Measurements from ENCODE around the gene ZNF574. TPM values are rescaled to one million over a fixed set of nuclear protein-coding genes. Genes with fewer than 3 reads are reported as not detected.

The ZNF574 gene
- total RNA-seq, 4 donors from 2014 or later, result 16.0 to 22.8 (median 21.1) TPM

DNA sequence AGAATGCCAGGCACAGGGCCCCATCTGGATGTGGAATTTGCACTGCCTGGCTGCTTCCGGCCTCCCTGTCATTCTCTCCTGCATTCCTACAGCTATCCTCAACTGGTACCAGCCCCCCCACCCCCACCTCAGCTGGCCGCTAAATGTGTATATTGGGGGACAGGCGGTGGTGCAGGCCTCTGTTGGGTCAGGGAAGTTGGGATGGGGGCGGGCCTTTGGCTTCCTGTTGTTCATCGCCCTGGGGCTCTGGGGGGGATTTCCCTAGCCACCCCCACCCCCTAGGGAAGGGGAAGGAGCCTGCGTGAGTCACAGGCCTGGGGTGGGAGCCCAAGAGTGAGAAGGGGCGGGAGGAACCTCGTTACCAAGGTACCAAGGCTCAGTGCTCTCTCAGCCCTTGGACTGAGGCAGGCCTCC, 45.7 kb downstream of the ZNF574 start:
- TF ChIP-seq, protein P1, sequence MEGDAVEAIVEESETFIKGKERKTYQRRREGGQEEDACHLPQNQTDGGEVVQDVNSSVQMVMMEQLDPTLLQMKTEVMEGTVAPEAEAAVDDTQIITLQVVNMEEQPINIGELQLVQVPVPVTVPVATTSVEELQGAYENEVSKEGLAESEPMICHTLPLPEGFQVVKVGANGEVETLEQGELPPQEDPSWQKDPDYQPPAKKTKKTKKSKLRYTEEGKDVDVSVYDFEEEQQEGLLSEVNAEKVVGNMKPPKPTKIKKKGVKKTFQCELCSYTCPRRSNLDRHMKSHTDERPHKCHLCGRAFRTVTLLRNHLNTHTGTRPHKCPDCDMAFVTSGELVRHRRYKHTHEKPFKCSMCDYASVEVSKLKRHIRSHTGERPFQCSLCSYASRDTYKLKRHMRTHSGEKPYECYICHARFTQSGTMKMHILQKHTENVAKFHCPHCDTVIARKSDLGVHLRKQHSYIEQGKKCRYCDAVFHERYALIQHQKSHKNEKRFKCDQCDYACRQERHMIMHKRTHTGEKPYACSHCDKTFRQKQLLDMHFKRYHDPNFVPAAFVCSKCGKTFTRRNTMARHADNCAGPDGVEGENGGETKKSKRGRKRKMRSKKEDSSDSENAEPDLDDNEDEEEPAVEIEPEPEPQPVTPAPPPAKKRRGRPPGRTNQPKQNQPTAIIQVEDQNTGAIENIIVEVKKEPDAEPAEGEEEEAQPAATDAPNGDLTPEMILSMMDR (IDR thresholded peaks at IDR 0.05), result no peak
- no peak for TF ChIP-seq POLR2A (IDR thresholded peaks at IDR 0.05)
- Histone ChIP-seq H3K4me1 (no peaks in the 10 kb centered on the region), H3K4me3 (replicated peaks in 1 of 3) (no peak overlapping the region), H3K36me3 (no peaks in the 10 kb centered on the region), H3K9me3 (no peaks in the 10 kb centered on the region), H3K27me3 (no peaks in the 10 kb centered on the region), H3K27ac (no peak overlapping the region)
- 38 to 49% methylated on average over 7 to 8 of the region's 8 CpGs for WGBS, 2 donors
- peak; percentile 7 to 17 for DNase-seq
- intact Hi-C loops (cut with DNase I), result no loop called here

DNA sequence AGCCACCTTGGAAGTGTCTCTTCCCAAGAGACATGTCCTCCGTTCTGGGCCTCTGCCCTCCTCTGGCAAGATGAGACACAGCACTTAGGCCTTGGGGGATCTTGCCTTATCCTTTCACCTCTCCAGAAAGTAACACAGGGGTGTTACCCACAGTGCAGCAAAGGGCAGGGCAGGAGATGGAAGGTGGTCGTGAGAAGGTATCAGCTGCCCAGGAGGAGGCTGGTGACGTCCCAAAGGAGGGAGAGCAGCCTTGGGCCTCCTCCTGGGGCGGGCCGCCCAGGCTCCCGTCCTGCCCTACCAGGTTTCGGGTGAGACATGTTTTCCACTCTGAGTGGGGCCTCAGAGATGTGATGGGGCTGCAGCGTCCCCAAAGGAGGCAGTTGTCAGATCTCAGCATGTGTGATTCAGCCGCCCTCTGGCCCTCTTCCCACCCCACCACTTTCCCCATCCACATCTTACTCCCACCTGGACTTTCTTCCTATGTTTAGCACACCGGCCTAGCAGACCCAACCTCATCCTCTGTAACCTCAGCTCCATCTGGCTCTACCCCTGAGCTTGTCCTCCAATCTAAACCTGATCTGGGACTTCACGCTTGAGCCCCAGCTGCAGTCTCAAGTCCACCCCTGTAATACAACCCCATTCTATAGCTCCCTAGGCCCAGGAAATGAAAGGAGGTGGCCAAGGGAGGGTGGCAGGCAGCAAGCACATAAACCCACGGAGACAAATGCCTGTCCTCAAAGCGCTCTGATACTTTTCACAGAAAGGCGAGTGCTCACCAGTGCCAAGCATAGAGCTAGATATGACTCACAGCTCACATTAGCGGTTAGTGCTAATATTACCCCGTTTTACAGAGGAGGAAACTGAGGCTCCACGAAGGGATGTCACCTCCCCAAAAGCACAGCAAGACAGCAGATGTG, 47.0 kb downstream of the ZNF574 start:
- H3K36me3 ChIP-seq, result no peaks in the 10 kb centered on the region
- H3K9me3 ChIP-seq, result no peaks in the 10 kb centered on the region
- H3K4me3 ChIP-seq (replicated peaks in 1 of 3), result no peak overlapping the region
- intact Hi-C loops (cut with DNase I), result no loop called here
- no peak for DNase-seq
- WGBS, 2 donors, result 80 to 82% methylated on average over 17 of the region's 17 CpGs
- H3K27me3 ChIP-seq, result no peaks in the 10 kb centered on the region
- no peak for TF ChIP-seq POLR2A (IDR thresholded peaks at IDR 0.05)
- TF ChIP-seq, protein P1 (IDR thresholded peaks at IDR 0.05), result no peak
- no peak overlapping the region for H3K27ac ChIP-seq
- no peaks in the 10 kb centered on the region for H3K4me1 ChIP-seq

DNA sequence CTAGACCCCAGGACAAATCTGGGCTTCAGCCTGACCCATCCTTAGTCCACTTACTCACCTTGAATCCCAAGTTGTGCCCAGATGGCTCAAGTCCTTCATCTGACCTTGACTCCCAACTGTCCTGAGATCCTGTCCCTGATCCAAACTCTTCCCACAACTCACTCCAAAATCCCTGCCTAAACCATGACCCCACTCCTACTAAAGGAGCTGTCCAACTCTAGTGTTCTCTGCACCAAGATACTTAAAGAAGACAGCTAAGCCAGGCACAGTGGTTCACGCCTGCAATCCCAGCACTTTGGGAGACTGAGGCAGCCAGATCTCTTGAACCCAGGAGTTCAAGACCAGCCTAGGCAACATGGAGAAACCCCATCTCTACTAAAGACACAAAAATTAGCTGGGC, 47.8 kb downstream of the ZNF574 start:
- TF ChIP-seq, protein P1 (IDR thresholded peaks at IDR 0.05), result no peak
- TF ChIP-seq POLR2A (IDR thresholded peaks at IDR 0.05), result no peak
- Histone ChIP-seq H3K27ac (no peak overlapping the region), H3K36me3 (no peaks in the 10 kb centered on the region), H3K4me3 (replicated peaks in 1 of 3) (no peak overlapping the region), H3K27me3 (no peaks in the 10 kb centered on the region), H3K9me3 (no peaks in the 10 kb centered on the region), H3K4me1 (no peaks in the 10 kb centered on the region)
- 83 to 87% methylated on average over 1 of the region's 1 CpG for WGBS, 2 donors
- intact Hi-C loops (cut with DNase I), result no loop called here
- DNase-seq, result no peak

DNA sequence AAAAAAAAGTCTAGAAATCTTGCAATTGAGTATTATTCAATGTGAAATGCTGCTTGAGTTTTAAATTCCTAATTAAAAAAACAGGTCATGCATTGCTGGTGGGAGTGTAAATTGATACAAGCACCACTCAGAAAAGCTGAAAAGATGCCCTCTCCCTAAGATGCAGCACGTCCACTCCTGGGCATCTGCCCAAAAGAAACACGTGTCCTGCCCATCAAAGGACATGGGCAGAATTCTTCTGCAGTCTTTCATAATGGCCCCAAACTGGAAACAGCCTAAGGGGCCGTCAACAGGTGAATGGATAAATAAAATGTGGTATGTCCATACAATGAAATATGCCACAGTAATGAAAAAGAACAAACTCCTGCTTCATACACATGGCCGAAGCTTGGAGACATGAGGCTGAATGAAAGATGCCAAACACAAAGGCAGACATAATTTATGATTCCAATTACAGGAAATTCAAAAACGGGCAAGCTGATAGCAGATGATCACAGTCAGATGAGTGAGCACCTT, 48.5 kb downstream of the ZNF574 start:
- no peaks in the 10 kb centered on the region for H3K27me3 ChIP-seq
- H3K4me3 ChIP-seq (replicated peaks in 1 of 3), result no peak overlapping the region
- TF ChIP-seq, protein P1 (IDR thresholded peaks at IDR 0.05), result no peak
- DNase-seq, result no peak
- H3K36me3 ChIP-seq, result no peaks in the 10 kb centered on the region
- WGBS, 2 donors, result 77 to 80% methylated on average over 5 of the region's 5 CpGs
- H3K4me1 ChIP-seq, result no peaks in the 10 kb centered on the region
- H3K27ac ChIP-seq, result no peak overlapping the region
- intact Hi-C loops (cut with DNase I), result no loop called here
- no peaks in the 10 kb centered on the region for H3K9me3 ChIP-seq

DNA sequence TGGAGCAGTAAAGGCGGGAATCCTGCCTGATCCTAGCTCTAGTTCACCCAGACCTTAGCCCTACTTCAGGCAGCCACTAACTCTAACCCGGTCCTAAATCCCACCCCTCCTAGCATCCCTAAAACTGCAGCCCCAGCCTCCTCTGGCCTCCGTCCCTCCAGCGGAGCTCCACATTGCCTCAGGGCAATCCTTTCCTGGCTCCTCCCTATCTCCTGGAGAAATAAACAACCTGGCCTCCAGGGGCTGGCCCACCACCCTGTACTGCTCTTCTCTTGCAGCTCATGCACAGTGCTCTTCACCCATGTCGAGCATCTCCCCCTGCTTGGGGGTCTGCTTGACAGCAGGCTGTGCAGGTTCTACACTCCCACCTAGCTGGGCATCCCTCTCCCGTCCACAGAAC, 49.6 kb downstream of the ZNF574 start:
- intact Hi-C loops (cut with DNase I), result no loop called here
- no peaks in the 10 kb centered on the region for H3K27me3 ChIP-seq
- no peak for DNase-seq
- H3K4me1 ChIP-seq, result no peaks in the 10 kb centered on the region
- H3K9me3 ChIP-seq, result no peaks in the 10 kb centered on the region
- WGBS, 2 donors, result 58 to 66% methylated on average over 5 to 6 of the region's 6 CpGs
- no peak overlapping the region for H3K27ac ChIP-seq
- H3K36me3 ChIP-seq, result no peaks in the 10 kb centered on the region
- H3K4me3 ChIP-seq (replicated peaks in 1 of 3), result no peak overlapping the region
- TF ChIP-seq POLR2A (IDR thresholded peaks at IDR 0.05), result no peak
- TF ChIP-seq, protein P1 (IDR thresholded peaks at IDR 0.05), result no peak
